ENCODE data around the gene PAQR4.

PAQR4 gene

DNA sequence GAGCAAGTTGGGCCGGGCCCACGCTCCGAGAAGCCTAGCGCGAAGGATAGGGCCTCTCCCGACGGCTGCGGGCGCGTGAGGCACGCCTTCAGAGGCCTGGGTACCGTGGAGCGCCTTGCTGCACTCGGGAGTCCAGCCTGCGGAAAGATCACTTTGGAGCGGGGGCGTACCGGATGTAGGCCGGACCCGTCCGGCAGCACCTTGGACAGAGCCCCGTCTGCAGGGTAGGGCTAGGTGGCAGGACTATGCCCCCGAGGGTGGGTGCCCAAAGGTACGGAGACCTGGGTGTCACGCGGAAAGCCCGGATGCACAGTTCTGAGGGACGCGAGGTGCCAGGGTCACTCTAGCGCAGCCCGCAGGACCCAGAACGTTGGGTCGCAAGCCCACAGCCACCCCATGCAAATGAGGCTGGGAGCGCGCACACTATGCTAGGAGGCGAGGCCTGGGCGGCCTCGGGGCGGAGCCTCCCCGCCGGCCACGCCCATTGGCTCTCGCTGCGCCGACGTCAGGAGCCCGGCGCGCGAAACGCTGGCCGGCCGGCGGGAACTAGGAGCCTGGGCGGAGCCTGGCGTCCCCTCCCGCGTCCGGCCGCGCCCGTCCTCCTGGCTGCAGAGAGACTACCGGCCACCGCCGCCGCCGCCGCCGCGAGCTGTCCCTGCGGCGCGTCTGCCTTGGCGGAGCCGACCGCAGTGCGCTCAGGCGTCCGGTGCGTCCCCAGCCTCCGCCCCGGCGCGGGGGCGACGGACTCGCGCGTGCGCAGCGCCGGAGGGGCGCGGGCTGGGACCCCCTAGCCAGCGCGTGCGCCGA, at the start of gene PAQR4:
TSS of gene PAQR4 (plus strand) at position 611 of the 807 bp plus-strand sequence. CDS start 327 bp downstream, outside the sequence.
- H3K4me3 ChIP-seq (ENCODE audit: control insufficient read depth, low read depth, low read length), result peak within 1 kb of the TSS; percentile 57
- DNase-seq (ENCODE audit: low read depth), result peak; percentile 80
- TF ChIP-seq, protein P1, sequence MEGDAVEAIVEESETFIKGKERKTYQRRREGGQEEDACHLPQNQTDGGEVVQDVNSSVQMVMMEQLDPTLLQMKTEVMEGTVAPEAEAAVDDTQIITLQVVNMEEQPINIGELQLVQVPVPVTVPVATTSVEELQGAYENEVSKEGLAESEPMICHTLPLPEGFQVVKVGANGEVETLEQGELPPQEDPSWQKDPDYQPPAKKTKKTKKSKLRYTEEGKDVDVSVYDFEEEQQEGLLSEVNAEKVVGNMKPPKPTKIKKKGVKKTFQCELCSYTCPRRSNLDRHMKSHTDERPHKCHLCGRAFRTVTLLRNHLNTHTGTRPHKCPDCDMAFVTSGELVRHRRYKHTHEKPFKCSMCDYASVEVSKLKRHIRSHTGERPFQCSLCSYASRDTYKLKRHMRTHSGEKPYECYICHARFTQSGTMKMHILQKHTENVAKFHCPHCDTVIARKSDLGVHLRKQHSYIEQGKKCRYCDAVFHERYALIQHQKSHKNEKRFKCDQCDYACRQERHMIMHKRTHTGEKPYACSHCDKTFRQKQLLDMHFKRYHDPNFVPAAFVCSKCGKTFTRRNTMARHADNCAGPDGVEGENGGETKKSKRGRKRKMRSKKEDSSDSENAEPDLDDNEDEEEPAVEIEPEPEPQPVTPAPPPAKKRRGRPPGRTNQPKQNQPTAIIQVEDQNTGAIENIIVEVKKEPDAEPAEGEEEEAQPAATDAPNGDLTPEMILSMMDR (conservative IDR thresholded peaks at IDR 0.05; ENCODE audit: control insufficient read depth, insufficient read depth, low read depth, low read length), result no peak

- TF ChIP-seq, protein P1 (conservative IDR thresholded peaks at IDR 0.05; ENCODE audit: control insufficient read depth, insufficient read depth, low read depth, low read length), result peak; percentile 89
- DNase-seq (ENCODE audit: low read depth), result peak; percentile 78
- H3K4me3 ChIP-seq (ENCODE audit: control insufficient read depth, low read depth, low read length), result no peak overlapping the region
These were observed 49.5 kb upstream of the PAQR4 start for GRCh38 chr16:2919511-2920255.

- TF ChIP-seq, protein P1 (conservative IDR thresholded peaks at IDR 0.05; ENCODE audit: control insufficient read depth, insufficient read depth, low read depth, low read length), result no peak
- H3K4me3 ChIP-seq (ENCODE audit: control insufficient read depth, low read depth, low read length), result no peak overlapping the region
- no peak for DNase-seq (ENCODE audit: low read depth)
These were observed 45.7 kb upstream of the PAQR4 start for GRCh38 chr16:2923481-2923880.

- H3K4me3 ChIP-seq (ENCODE audit: control insufficient read depth, low read depth, low read length), result no peak overlapping the region
- DNase-seq (ENCODE audit: low read depth), result no peak
- TF ChIP-seq, protein P1 (conservative IDR thresholded peaks at IDR 0.05; ENCODE audit: control insufficient read depth, insufficient read depth, low read depth, low read length), result no peak
These were observed 44.0 kb upstream of the PAQR4 start for GRCh38 chr16:2924901-2925755.

GRCh38 chr16:2925951-2926649, 43.0 kb upstream of the PAQR4 start:
- TF ChIP-seq, protein P1 (conservative IDR thresholded peaks at IDR 0.05; ENCODE audit: control insufficient read depth, insufficient read depth, low read depth, low read length), result no peak
- no peak overlapping the region for H3K4me3 ChIP-seq (ENCODE audit: control insufficient read depth, low read depth, low read length)
- no peak for DNase-seq (ENCODE audit: low read depth)

- DNase-seq (ENCODE audit: low read depth), result no peak
- TF ChIP-seq, protein P1 (conservative IDR thresholded peaks at IDR 0.05; ENCODE audit: control insufficient read depth, insufficient read depth, low read depth, low read length), result no peak
- H3K4me3 ChIP-seq (ENCODE audit: control insufficient read depth, low read depth, low read length), result peak overlapping the region; percentile 24
These were observed 42.5 kb upstream of the PAQR4 start for GRCh38 chr16:2926650-2926999.
